HepG2 (cell line): ENCODE data around the gene EGLN1. TPM values are rescaled to one million over a fixed set of nuclear protein-coding genes. Genes with fewer than 3 reads are reported as not detected.
A peak's percentile ranks its signal among the peaks of the same experiment; 100 is the strongest.

Source experiments
- CBX2 ChIP-seq, 2 experiments: fragments of 200-600 bp in 1 of 2; sonication (generic); formaldehyde crosslinking in 1 of 2; IDR thresholded peaks; 2 replicates each; pipeline versions ENCODE4 v1.7.0 to v1.8.1; 2018 to 2022; ENCODE audit warnings: low read depth in 2 of 2, low read length in 1 of 2, mild to moderate bottlenecking in 1 of 2, missing genetic modification reagents in 1 of 2
- ELF1 ChIP-seq: sonication (generic); formaldehyde crosslinking; IDR thresholded peaks from 2 replicates; pipeline ENCODE4 v1.4.0; 2020; ENCODE audit warnings: missing genetic modification reagents
- FOXC1 ChIP-seq: sonication (generic); formaldehyde crosslinking; IDR thresholded peaks from 2 replicates; pipeline ENCODE4 v1.8.0; 2022; ENCODE audit warnings: mild to moderate bottlenecking, missing genetic modification reagents, borderline replicate concordance
- FUBP1 ChIP-seq: sonication (generic); formaldehyde crosslinking; IDR thresholded peaks from 2 replicates; pipeline ENCODE4 v1.5.1; 2020; ENCODE audit warnings: missing genetic modification reagents, mild to moderate bottlenecking, borderline replicate concordance
- HDAC2 ChIP-seq: sonication (generic); formaldehyde crosslinking; IDR thresholded peaks from 2 replicates; pipeline ENCODE4 v1.4.0; 2020; ENCODE audit warnings: missing genetic modification reagents
- HIC2 ChIP-seq: sonication (generic); formaldehyde crosslinking; IDR thresholded peaks from 2 replicates; pipeline ENCODE4 v1.9.0; 2022; ENCODE audit warnings: low read depth, missing genetic modification reagents
- NR3C1 ChIP-seq: sonication (generic); formaldehyde crosslinking; IDR thresholded peaks from 2 replicates; pipeline ENCODE4 v1.4.0; 2020; ENCODE audit warnings: missing genetic modification reagents
- TEAD2 ChIP-seq: sonication (generic); formaldehyde crosslinking; IDR thresholded peaks from 2 replicates; pipeline ENCODE4 v1.9.0; 2021; ENCODE audit warnings: missing genetic modification reagents
- UBTF ChIP-seq: sonication (generic); formaldehyde crosslinking; IDR thresholded peaks from 2 replicates; pipeline ENCODE4 v1.4.0; 2020; ENCODE audit warnings: mild to moderate bottlenecking, missing genetic modification reagents
- USF2 ChIP-seq, 2 experiments: sonication (generic) in 1 of 2; formaldehyde crosslinking in 1 of 2; IDR thresholded peaks; 2 replicates each; pipeline versions ENCODE4 v1.5.1 to v1.6.1; 2011 to 2020; ENCODE audit warnings: borderline replicate concordance in 1 of 2, low read depth in 1 of 2, low read length in 1 of 2, mild to moderate bottlenecking in 1 of 2, missing genetic modification reagents in 1 of 2, moderate library complexity in 1 of 2
- XBP1 ChIP-seq: sonication (generic); formaldehyde crosslinking; IDR thresholded peaks from 2 replicates; pipeline ENCODE4 v1.5.0; 2020; ENCODE audit warnings: missing genetic modification reagents
- YEATS2 ChIP-seq: sonication (generic); formaldehyde crosslinking; IDR thresholded peaks from 2 replicates; pipeline ENCODE4 v1.4.0; 2020; ENCODE audit warnings: missing genetic modification reagents, borderline replicate concordance
- ZMAT5 ChIP-seq: sonication (generic); formaldehyde crosslinking; IDR thresholded peaks from 2 replicates; pipeline ENCODE4 v1.5.0; 2020; ENCODE audit warnings: mild to moderate bottlenecking, low read depth, missing genetic modification reagents, borderline replicate concordance
- ZNF446 ChIP-seq: sonication (generic); formaldehyde crosslinking; IDR thresholded peaks from 2 replicates; pipeline ENCODE4 v1.5.0; 2020; ENCODE audit warnings: mild to moderate bottlenecking, missing genetic modification reagents
- ZNF484 ChIP-seq: sonication (generic); formaldehyde crosslinking; IDR thresholded peaks from 2 replicates; pipeline ENCODE4 v1.5.1; 2020; ENCODE audit warnings: mild to moderate bottlenecking, low read depth, missing genetic modification reagents, borderline replicate concordance
- ZNF598 ChIP-seq: sonication (generic); formaldehyde crosslinking; IDR thresholded peaks from 2 replicates; pipeline ENCODE4 v1.5.1; 2020; ENCODE audit warnings: mild to moderate bottlenecking, missing genetic modification reagents, borderline replicate concordance
- ZNF691 ChIP-seq: sonication (generic); formaldehyde crosslinking; IDR thresholded peaks from 2 replicates; pipeline ENCODE4 v1.4.0; 2020; ENCODE audit warnings: missing genetic modification reagents, low read depth, mild to moderate bottlenecking, borderline replicate concordance
- polyA plus RNA-seq, 8 experiments: library from polyadenylated mRNA; depleted of rRNA in 3 of 8; stranded (reverse) in 7 of 8; unstranded in 1 of 8; fragments of >200 nt; fragmentation: Illumina TruSeq in 4 of 8; extraction: Trizol in 4 of 8; gene quantifications; 2 replicates each; pipeline versions ENCODE4 v1.2.1 to v1.2.3, GENCODE V29; 2011 to 2016; ENCODE audit warnings: low read depth in 4 of 8, missing spikeins in 1 of 8, mixed read lengths in 1 of 8; ENCODE audit not compliant: insufficient read depth in 1 of 8
- total RNA-seq, 5 experiments: library from RNA; depleted of rRNA; stranded (reverse); fragments of >200 nt; fragmentation: Illumina TruSeq; extraction: Trizol; gene quantifications; 2 replicates each; pipeline ENCODE4 v1.2.3, GENCODE V29; 2016; ENCODE audit warnings: low read depth in 1 of 5

The EGLN1 gene
- total and polyA plus RNA-seq, 2 of the 13 experiments (the other 11 are each of a cell fraction or from before 2014, with no cell fraction given) = 34.4 to 44.1 TPM

- no peak for TF ChIP-seq FUBP1 (CRISPR knock-in tag)
- TF ChIP-seq HDAC2 (CRISPR knock-in tag) = peak; percentile 53; the same call in 1 of the 2 replicates
- 0 out of 2 replicates have a peak, but pooled peaks have one; percentile 54 for TF ChIP-seq HIC2
- TF ChIP-seq ZNF691 (CRISPR knock-in tag) = peak; percentile 82
- no peak for TF ChIP-seq ZMAT5 (CRISPR knock-in tag)
- no peak for TF ChIP-seq ELF1 (CRISPR knock-in tag)
- TF ChIP-seq YEATS2 (CRISPR knock-in tag) = peak; percentile 65; the same call in 1 of the 2 replicates
- TF ChIP-seq NR3C1 (CRISPR knock-in tag) = no peak
- TF ChIP-seq USF2 (IDR thresholded peaks at IDR 0.05; ENCODE audit: low read depth, low read length) = no peak
- TF ChIP-seq USF2 (CRISPR knock-in tag; IDR thresholded peaks at IDR 0.05; ENCODE audit: borderline replicate concordance) = no peak
- no peak for TF ChIP-seq TEAD2 (CRISPR knock-in tag)
- no peak for TF ChIP-seq XBP1 (CRISPR knock-in tag)
- TF ChIP-seq ZNF484 (CRISPR knock-in tag) = no peak
- peak; percentile 99 for TF ChIP-seq UBTF (CRISPR knock-in tag)
- TF ChIP-seq CBX2 (IDR thresholded peaks at IDR 0.05; ENCODE audit: low read depth, low read length) = no peak
- TF ChIP-seq CBX2 (CRISPR knock-in tag; IDR thresholded peaks at IDR 0.05; ENCODE audit: low read depth) = no peak
- TF ChIP-seq ZNF598 (CRISPR knock-in tag) = peak; percentile 77; the same call in 1 of the 2 replicates
- TF ChIP-seq ZNF446 = peak; percentile 93; the same call in 1 of the 2 replicates
- peak; percentile 95 for TF ChIP-seq FOXC1
These were observed at the start of gene EGLN1 (continued) for GRCh38 chr1:231421971-231422797.
